Measurements from ENCODE around the gene KCNK13.

KCNK13 gene

DNA sequence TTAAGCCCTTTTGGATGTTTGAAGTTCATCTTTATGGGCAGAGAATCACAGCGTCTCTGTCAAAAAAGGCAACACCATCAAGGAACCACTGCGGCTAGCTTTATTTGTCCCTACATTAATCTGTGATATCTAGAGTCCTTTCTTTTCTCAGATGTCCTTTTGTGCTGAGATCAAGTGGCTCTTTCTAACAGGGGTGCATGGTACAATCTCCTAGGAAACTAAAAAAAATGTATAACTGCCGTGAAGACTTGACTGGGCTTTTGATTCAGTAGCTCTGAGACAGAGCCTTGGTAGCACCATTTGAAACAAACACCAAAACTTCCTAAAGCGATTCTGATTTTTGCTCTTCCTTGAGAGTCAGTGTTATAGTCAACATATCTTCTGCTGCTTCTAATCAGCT lies 33.3 kb downstream of the KCNK13 start:
- no peak for ATAC-seq
- TF ChIP-seq GLIS3 (CRISPR knock-in tag; IDR thresholded peaks at IDR 0.05) (no peak), ZFP3 (CRISPR knock-in tag; IDR thresholded peaks at IDR 0.05) (no peak), SNAI2 (CRISPR knock-in tag; IDR thresholded peaks at IDR 0.05) (no peak), ZNF565 (CRISPR knock-in tag; conservative IDR thresholded peaks at IDR 0.05; ENCODE audit: low read depth) (no peak), OSR1 (CRISPR knock-in tag; IDR thresholded peaks at IDR 0.05) (no peak), ZC3H10 (CRISPR knock-in tag; IDR thresholded peaks at IDR 0.05) (no peak), TOX (CRISPR knock-in tag; IDR thresholded peaks at IDR 0.05; ENCODE audit: borderline replicate concordance) (no peak)
- TF ChIP-seq, protein P1, sequence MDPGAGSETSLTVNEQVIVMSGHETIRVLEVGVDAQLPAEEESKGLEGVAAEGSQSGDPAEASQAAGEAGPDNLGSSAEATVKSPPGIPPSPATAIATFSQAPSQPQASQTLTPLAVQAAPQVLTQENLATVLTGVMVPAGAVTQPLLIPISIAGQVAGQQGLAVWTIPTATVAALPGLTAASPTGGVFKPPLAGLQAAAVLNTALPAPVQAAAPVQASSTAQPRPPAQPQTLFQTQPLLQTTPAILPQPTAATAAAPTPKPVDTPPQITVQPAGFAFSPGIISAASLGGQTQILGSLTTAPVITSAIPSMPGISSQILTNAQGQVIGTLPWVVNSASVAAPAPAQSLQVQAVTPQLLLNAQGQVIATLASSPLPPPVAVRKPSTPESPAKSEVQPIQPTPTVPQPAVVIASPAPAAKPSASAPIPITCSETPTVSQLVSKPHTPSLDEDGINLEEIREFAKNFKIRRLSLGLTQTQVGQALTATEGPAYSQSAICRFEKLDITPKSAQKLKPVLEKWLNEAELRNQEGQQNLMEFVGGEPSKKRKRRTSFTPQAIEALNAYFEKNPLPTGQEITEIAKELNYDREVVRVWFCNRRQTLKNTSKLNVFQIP (CRISPR knock-in tag; IDR thresholded peaks at IDR 0.05; ENCODE audit: borderline replicate concordance, low read depth), result no peak
- TF ChIP-seq, protein P2, sequence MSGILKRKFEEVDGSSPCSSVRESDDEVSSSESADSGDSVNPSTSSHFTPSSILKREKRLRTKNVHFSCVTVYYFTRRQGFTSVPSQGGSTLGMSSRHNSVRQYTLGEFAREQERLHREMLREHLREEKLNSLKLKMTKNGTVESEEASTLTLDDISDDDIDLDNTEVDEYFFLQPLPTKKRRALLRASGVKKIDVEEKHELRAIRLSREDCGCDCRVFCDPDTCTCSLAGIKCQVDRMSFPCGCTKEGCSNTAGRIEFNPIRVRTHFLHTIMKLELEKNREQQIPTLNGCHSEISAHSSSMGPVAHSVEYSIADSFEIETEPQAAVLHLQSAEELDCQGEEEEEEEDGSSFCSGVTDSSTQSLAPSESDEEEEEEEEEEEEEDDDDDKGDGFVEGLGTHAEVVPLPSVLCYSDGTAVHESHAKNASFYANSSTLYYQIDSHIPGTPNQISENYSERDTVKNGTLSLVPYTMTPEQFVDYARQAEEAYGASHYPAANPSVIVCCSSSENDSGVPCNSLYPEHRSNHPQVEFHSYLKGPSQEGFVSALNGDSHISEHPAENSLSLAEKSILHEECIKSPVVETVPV (CRISPR knock-in tag; IDR thresholded peaks at IDR 0.05), result no peak

DNA sequence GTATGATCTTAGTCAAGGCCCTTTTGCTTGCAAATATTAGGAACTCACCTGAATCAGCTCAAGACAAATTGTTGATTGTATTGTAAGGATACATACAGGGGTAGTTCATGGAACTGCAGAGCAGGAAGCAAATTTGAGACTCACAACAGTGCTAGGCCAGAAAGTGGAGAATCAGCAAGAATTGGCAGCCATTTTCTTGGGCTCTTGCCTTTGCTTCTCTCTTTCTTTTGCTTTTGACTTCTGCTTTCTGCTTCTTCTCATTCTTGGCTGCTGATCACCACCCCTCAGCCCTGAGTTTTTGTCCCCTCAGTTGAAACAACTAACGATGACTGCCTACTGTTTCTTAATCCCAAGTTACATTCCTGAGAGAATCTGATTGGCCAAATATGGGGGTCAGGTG lies 34.8 kb downstream of the KCNK13 start:
- TF ChIP-seq ZNF70 (CRISPR knock-in tag; IDR thresholded peaks at IDR 0.05) (no peak), ZNF565 (CRISPR knock-in tag; conservative IDR thresholded peaks at IDR 0.05; ENCODE audit: low read depth) (no peak), BACH2 (CRISPR knock-in tag; IDR thresholded peaks at IDR 0.05; ENCODE audit: borderline replicate concordance) (no peak), ZFP3 (CRISPR knock-in tag; IDR thresholded peaks at IDR 0.05) (no peak), PPARA (CRISPR knock-in tag; IDR thresholded peaks at IDR 0.05; ENCODE audit: borderline replicate concordance) (no peak), ZC3H10 (CRISPR knock-in tag; IDR thresholded peaks at IDR 0.05) (no peak), CSDC2 (CRISPR knock-in tag; IDR thresholded peaks at IDR 0.05) (no peak), GLIS3 (CRISPR knock-in tag; IDR thresholded peaks at IDR 0.05) (no peak), SNAI2 (CRISPR knock-in tag; IDR thresholded peaks at IDR 0.05) (no peak), ZFP30 (CRISPR knock-in tag; IDR thresholded peaks at IDR 0.05) (no peak), OSR1 (CRISPR knock-in tag; IDR thresholded peaks at IDR 0.05) (no peak), RARB (CRISPR knock-in tag; IDR thresholded peaks at IDR 0.05) (no peak), ISL1 (CRISPR knock-in tag; IDR thresholded peaks at IDR 0.05) (no peak), ZNF8 (CRISPR knock-in tag; IDR thresholded peaks at IDR 0.05) (no peak)
- TF ChIP-seq, protein P3, sequence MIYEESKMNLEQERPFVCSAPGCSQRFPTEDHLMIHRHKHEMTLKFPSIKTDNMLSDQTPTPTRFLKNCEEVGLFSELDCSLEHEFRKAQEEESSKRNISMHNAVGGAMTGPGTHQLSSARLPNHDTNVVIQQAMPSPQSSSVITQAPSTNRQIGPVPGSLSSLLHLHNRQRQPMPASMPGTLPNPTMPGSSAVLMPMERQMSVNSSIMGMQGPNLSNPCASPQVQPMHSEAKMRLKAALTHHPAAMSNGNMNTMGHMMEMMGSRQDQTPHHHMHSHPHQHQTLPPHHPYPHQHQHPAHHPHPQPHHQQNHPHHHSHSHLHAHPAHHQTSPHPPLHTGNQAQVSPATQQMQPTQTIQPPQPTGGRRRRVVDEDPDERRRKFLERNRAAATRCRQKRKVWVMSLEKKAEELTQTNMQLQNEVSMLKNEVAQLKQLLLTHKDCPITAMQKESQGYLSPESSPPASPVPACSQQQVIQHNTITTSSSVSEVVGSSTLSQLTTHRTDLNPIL (CRISPR knock-in tag; IDR thresholded peaks at IDR 0.05; ENCODE audit: low read depth), result no peak
- TF ChIP-seq, protein P4, sequence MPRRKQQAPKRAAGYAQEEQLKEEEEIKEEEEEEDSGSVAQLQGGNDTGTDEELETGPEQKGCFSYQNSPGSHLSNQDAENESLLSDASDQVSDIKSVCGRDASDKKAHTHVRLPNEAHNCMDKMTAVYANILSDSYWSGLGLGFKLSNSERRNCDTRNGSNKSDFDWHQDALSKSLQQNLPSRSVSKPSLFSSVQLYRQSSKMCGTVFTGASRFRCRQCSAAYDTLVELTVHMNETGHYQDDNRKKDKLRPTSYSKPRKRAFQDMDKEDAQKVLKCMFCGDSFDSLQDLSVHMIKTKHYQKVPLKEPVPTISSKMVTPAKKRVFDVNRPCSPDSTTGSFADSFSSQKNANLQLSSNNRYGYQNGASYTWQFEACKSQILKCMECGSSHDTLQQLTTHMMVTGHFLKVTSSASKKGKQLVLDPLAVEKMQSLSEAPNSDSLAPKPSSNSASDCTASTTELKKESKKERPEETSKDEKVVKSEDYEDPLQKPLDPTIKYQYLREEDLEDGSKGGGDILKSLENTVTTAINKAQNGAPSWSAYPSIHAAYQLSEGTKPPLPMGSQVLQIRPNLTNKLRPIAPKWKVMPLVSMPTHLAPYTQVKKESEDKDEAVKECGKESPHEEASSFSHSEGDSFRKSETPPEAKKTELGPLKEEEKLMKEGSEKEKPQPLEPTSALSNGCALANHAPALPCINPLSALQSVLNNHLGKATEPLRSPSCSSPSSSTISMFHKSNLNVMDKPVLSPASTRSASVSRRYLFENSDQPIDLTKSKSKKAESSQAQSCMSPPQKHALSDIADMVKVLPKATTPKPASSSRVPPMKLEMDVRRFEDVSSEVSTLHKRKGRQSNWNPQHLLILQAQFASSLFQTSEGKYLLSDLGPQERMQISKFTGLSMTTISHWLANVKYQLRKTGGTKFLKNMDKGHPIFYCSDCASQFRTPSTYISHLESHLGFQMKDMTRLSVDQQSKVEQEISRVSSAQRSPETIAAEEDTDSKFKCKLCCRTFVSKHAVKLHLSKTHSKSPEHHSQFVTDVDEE (CRISPR knock-in tag; IDR thresholded peaks at IDR 0.05), result no peak
- TF ChIP-seq, protein P2 (CRISPR knock-in tag; IDR thresholded peaks at IDR 0.05), result no peak
- TF ChIP-seq, protein P5, sequence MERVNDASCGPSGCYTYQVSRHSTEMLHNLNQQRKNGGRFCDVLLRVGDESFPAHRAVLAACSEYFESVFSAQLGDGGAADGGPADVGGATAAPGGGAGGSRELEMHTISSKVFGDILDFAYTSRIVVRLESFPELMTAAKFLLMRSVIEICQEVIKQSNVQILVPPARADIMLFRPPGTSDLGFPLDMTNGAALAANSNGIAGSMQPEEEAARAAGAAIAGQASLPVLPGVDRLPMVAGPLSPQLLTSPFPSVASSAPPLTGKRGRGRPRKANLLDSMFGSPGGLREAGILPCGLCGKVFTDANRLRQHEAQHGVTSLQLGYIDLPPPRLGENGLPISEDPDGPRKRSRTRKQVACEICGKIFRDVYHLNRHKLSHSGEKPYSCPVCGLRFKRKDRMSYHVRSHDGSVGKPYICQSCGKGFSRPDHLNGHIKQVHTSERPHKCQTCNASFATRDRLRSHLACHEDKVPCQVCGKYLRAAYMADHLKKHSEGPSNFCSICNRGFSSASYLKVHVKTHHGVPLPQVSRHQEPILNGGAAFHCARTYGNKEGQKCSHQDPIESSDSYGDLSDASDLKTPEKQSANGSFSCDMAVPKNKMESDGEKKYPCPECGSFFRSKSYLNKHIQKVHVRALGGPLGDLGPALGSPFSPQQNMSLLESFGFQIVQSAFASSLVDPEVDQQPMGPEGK (CRISPR knock-in tag; IDR thresholded peaks at IDR 0.05; ENCODE audit: borderline replicate concordance), result no peak
- TF ChIP-seq, protein P1 (CRISPR knock-in tag; IDR thresholded peaks at IDR 0.05; ENCODE audit: borderline replicate concordance, low read depth), result no peak
- no peak for ATAC-seq
